GM23338 (cell line): Measurements from ENCODE around the gene RANGAP1. TPM values are rescaled to one million over a fixed set of nuclear protein-coding genes. Genes with fewer than 3 reads are reported as not detected.

Experiments used
- ATAC-seq: fragments of 200-7000 bp; cut with Tn5 transposase; 3 replicates; pipeline ENCODE4 v1.9.1; 2020
- DNase-seq: peaks from one replicate; pipeline ENCODE4 v3.0.0-alpha.2; 2015; ENCODE audit warnings: low spot score
- H2AFZ ChIP-seq: fragments of 200-600 bp; sonication (generic); 2 replicates; pipeline ENCODE4 v1.8.0; 2016; ENCODE audit warnings: antibody characterized with exemption, mild to moderate bottlenecking, moderate library complexity
- H3F3A ChIP-seq: fragments of 200-600 bp; sonication (generic); replicated peaks from 2 replicates; pipeline ENCODE4 v1.8.0; 2017; ENCODE audit warnings: antibody characterized with exemption, mixed run types, low read depth
- H3K27ac ChIP-seq: fragments of 200-600 bp; sonication (generic); 2 replicates; pipeline ENCODE4 v1.6.1; 2016; ENCODE audit warnings: low read depth
- H3K27me3 ChIP-seq: fragments of 200-600 bp; sonication (generic); 2 replicates; pipeline ENCODE4 v1.8.0; 2016; ENCODE audit warnings: mild to moderate bottlenecking, mixed run types, moderate library complexity; ENCODE audit not compliant: insufficient read depth
- H3K36me3 ChIP-seq: fragments of 200-600 bp; sonication (generic); 2 replicates; pipeline ENCODE4 v1.8.0; 2016; ENCODE audit warnings: mild to moderate bottlenecking; ENCODE audit not compliant: insufficient read depth
- H3K4me1 ChIP-seq: fragments of 200-600 bp; sonication (generic); 2 replicates; pipeline ENCODE4 v1.8.0; 2016; ENCODE audit warnings: mild to moderate bottlenecking, moderate library complexity; ENCODE audit not compliant: insufficient read depth
- H3K4me2 ChIP-seq: fragments of 200-600 bp; sonication (generic); 2 replicates; pipeline ENCODE4 v1.7.1; 2017; ENCODE audit warnings: mixed run types
- H3K4me3 ChIP-seq: fragments of 200-600 bp; sonication (generic); 2 replicates; pipeline ENCODE4 v1.6.1; 2016; ENCODE audit warnings: mixed run types
- H3K79me2 ChIP-seq: fragments of 200-600 bp; sonication (generic); replicated peaks from 2 replicates; pipeline ENCODE4 v1.8.0; 2017; ENCODE audit warnings: mild to moderate bottlenecking; ENCODE audit not compliant: insufficient read depth
- H3K9me2 ChIP-seq: fragments of 200-600 bp; sonication (generic); 2 replicates; pipeline ENCODE4 v1.8.0; 2017; ENCODE audit not compliant: insufficient read depth
- H4K20me1 ChIP-seq: fragments of 200-600 bp; sonication (generic); replicated peaks from 2 replicates; pipeline ENCODE4 v1.8.0; 2017; ENCODE audit warnings: mild to moderate bottlenecking; ENCODE audit not compliant: insufficient read depth
- H3K27ac Mint-ChIP-seq: 2 replicates; pipeline ENCODE4 v1.8.0; 2020; ENCODE audit warnings: inconsistent platforms, mild to moderate bottlenecking, moderate library complexity, mixed read lengths
- H3K27me3 Mint-ChIP-seq: 3 replicates; pipeline ENCODE4 v1.8.0; 2022; ENCODE audit warnings: low read depth, mild to moderate bottlenecking, moderate library complexity, mixed read lengths, inconsistent platforms; ENCODE audit not compliant: insufficient read depth, poor library complexity
- H3K36me3 Mint-ChIP-seq: 3 replicates; pipeline ENCODE4 v1.8.0; 2021; ENCODE audit warnings: low read depth, mild to moderate bottlenecking, inconsistent platforms, moderate library complexity, mixed read lengths
- H3K4me1 Mint-ChIP-seq: 3 replicates; pipeline ENCODE4 v1.8.0; 2020; ENCODE audit warnings: mild to moderate bottlenecking, inconsistent platforms, mixed read lengths
- H3K4me3 Mint-ChIP-seq: 3 replicates; pipeline ENCODE4 v1.8.0; 2021; ENCODE audit warnings: moderate library complexity, mild to moderate bottlenecking, inconsistent platforms, mixed read lengths
- H3K9me3 Mint-ChIP-seq: 3 replicates; pipeline ENCODE4 v1.8.0; 2020; ENCODE audit warnings: moderate library complexity, mild to moderate bottlenecking, inconsistent platforms, mixed read lengths
- CREB1 ChIP-seq: fragments of 250-450 bp; sonication (Bioruptor Pico); IDR thresholded peaks from 2 replicates; pipeline ENCODE4 v1.5.0; 2020; ENCODE audit warnings: low read depth, mild to moderate bottlenecking, moderate library complexity
- CTCF ChIP-seq, 2 experiments: fragments of 200-600 bp in 1 of 2; sonication (generic) in 1 of 2; conservative IDR thresholded peaks; 2 replicates each; pipeline versions ENCODE4 v1.5.1 to v1.6.1; 2016 to 2017; ENCODE audit warnings: antibody characterized with exemption in 2 of 2, low read depth in 2 of 2, mild to moderate bottlenecking in 2 of 2, moderate library complexity in 1 of 2
- ETS1 ChIP-seq: IDR thresholded peaks from 2 replicates; pipeline ENCODE4 v1.6.1; 2016; ENCODE audit warnings: antibody characterized with exemption
- EZH2 ChIP-seq: fragments of 200-600 bp; sonication (generic); IDR thresholded peaks from one replicate; pipeline ENCODE4 v1.8.0; 2017; ENCODE audit warnings: antibody characterized with exemption, mild to moderate bottlenecking, low read depth; ENCODE audit not compliant: unreplicated experiment
- EZH2phosphoT487 ChIP-seq: fragments of 200-600 bp; sonication (generic); IDR thresholded peaks from one replicate; pipeline ENCODE4 v1.8.1; 2018; ENCODE audit warnings: antibody characterized with exemption; ENCODE audit not compliant: unreplicated experiment
- JUNB ChIP-seq: IDR thresholded peaks from one replicate; pipeline ENCODE4 v1.6.1; 2016; ENCODE audit warnings: antibody characterized with exemption; ENCODE audit not compliant: unreplicated experiment
- NANOG ChIP-seq: IDR thresholded peaks from 2 replicates; pipeline ENCODE4 v1.6.1; 2016; ENCODE audit warnings: antibody characterized with exemption, borderline replicate concordance
- POLR2AphosphoS5 ChIP-seq: IDR thresholded peaks from 2 replicates; pipeline ENCODE4 v1.6.1; 2016; ENCODE audit warnings: antibody characterized with exemption, low read depth
- REST ChIP-seq: IDR thresholded peaks from one replicate; pipeline ENCODE4 v1.6.1; 2018; ENCODE audit warnings: antibody characterized with exemption; ENCODE audit not compliant: unreplicated experiment
- STAT1 ChIP-seq: IDR thresholded peaks from one replicate; pipeline ENCODE4 v1.6.1; 2016; ENCODE audit warnings: antibody characterized with exemption; ENCODE audit not compliant: unreplicated experiment
- ZNF114 ChIP-seq: fragments of 250-450 bp; sonication (Bioruptor Pico); IDR thresholded peaks from 2 replicates; pipeline ENCODE4 v1.5.0; 2020; ENCODE audit warnings: mild to moderate bottlenecking, moderate library complexity
- ZNF331 ChIP-seq: fragments of 250-450 bp; sonication (Bioruptor Pico); IDR thresholded peaks from 2 replicates; pipeline ENCODE4 v1.5.0; 2020; ENCODE audit warnings: low read depth, mild to moderate bottlenecking, moderate library complexity
- ZNF462 ChIP-seq: fragments of 250-450 bp; sonication (Bioruptor Pico); IDR thresholded peaks from 2 replicates; pipeline ENCODE4 v1.5.0; 2020; ENCODE audit warnings: mild to moderate bottlenecking, moderate library complexity
- polyA plus RNA-seq: library from polyadenylated mRNA; unstranded; fragments of >200 nt; fragmentation: Nextera tagmentation; extraction: Ambion mirVana; gene quantifications from 2 replicates; pipeline ENCODE4 v1.2.1, GENCODE V29; 2016
- total RNA-seq: library from RNA; depleted of rRNA; stranded (reverse); fragments of >200 nt; shearing (Covaris generic); gene quantifications from 2 replicates; pipeline ENCODE4 v1.2.3, GENCODE V29; 2014

RANGAP1 gene
- total and polyA plus RNA-seq, 2 experiments from 2014 or later: 54.7 to 141 TPM

- H3K79me2 ChIP-seq: no peaks in the 10 kb centered on the region
These were observed 28.3 kb downstream of the RANGAP1 start for GRCh38 chr22:41257696-41258095.

More at GRCh38 chr22:41257696-41258095, 28.3 kb downstream of the RANGAP1 start:
- ATAC-seq (no peak; the same call in 2 of the 3 replicates), DNase-seq (no peak)
- Mint-ChIP-seq H3K9me3 (no peaks in the 10 kb centered on the region), H3K27ac (no peak overlapping the region), H3K4me3 (no peak overlapping the region; the same call in 2 of the 3 replicates), H3K4me1 (peaks cover 11% of the 10 kb centered on the region), H3K36me3 (peaks cover 94% of the 10 kb centered on the region), H3K27me3 (peaks cover 8% of the 10 kb centered on the region)
- no peak overlapping the region for H3K4me3 ChIP-seq
- H4K20me1 ChIP-seq: peaks cover 28% of the 10 kb centered on the region
- no peaks in the 10 kb centered on the region for H3K27me3 ChIP-seq
- H3F3A ChIP-seq: peaks cover 14% of the 10 kb centered on the region; the same call in 1 of the 2 replicates
- no peaks in the 10 kb centered on the region for H3K4me1 ChIP-seq
- peak overlapping the region; percentile 27; the same call in 1 of the 2 replicates for H3K27ac ChIP-seq
- H2AFZ ChIP-seq: no peak overlapping the region
- peaks cover 67% of the 10 kb centered on the region for H3K36me3 ChIP-seq
- TF ChIP-seq CREB1 (CRISPR knock-in tag) (no peak), POLR2AphosphoS5 (no peak), EZH2phosphoT487 (no peak), ZNF462 (CRISPR knock-in tag) (no peak), JUNB (no peak), NANOG (no peak), ZNF331 (no peak), REST (no peak), ZNF114 (CRISPR knock-in tag) (no peak), STAT1 (no peak), EZH2 (no peak), ETS1 (no peak), CTCF (conservative IDR thresholded peaks at IDR 0.05; ENCODE audit: low read depth in 2 of 2) (no peak)
- H3K9me2 ChIP-seq: no peaks in the 10 kb centered on the region
- no peak overlapping the region for H3K4me2 ChIP-seq
